ENCODE measurements around the gene CGN. TPM values are rescaled to one million over a fixed set of nuclear protein-coding genes. Genes with fewer than 3 reads are reported as not detected.

The CGN gene
- total RNA-seq, 1 donor from 2014 or later, result 1.7 TPM

- no peak for TF ChIP-seq CTCF (IDR thresholded peaks at IDR 0.05)
- no peaks in the 10 kb centered on the region for H3K9me3 Mint-ChIP-seq (ENCODE audit: unreplicated experiment)
- no peaks in the 10 kb centered on the region for H3K36me3 Mint-ChIP-seq (ENCODE audit: unreplicated experiment)
- no peak overlapping the region for H3K4me3 Mint-ChIP-seq (ENCODE audit: unreplicated experiment)
- peaks cover 9% of the 10 kb centered on the region for H3K4me1 Mint-ChIP-seq (ENCODE audit: unreplicated experiment)
- no peak for DNase-seq (ENCODE audit: extremely low spot score, unreplicated experiment)
- H3K27ac Mint-ChIP-seq (ENCODE audit: unreplicated experiment), result no peak overlapping the region
- H3K27me3 Mint-ChIP-seq (ENCODE audit: unreplicated experiment), result no peaks in the 10 kb centered on the region
Measured at GRCh38 chr1:151475175-151475574, 36.0 kb upstream of the CGN start.

GRCh38 chr1:151476083-151476482 is 35.1 kb upstream of the CGN start:
- no peak for DNase-seq (ENCODE audit: extremely low spot score, unreplicated experiment)
- peaks cover 3% of the 10 kb centered on the region for H3K36me3 Mint-ChIP-seq (ENCODE audit: unreplicated experiment)
- no peak overlapping the region for H3K4me3 Mint-ChIP-seq (ENCODE audit: unreplicated experiment)
- no peaks in the 10 kb centered on the region for H3K27me3 Mint-ChIP-seq (ENCODE audit: unreplicated experiment)
- H3K9me3 Mint-ChIP-seq (ENCODE audit: unreplicated experiment), result no peaks in the 10 kb centered on the region
- H3K4me1 Mint-ChIP-seq (ENCODE audit: unreplicated experiment), result peaks cover 9% of the 10 kb centered on the region
- no peak overlapping the region for H3K27ac Mint-ChIP-seq (ENCODE audit: unreplicated experiment)
- TF ChIP-seq CTCF (IDR thresholded peaks at IDR 0.05), result no peak

- Mint-ChIP-seq H3K27me3 (ENCODE audit: unreplicated experiment) (no peaks in the 10 kb centered on the region), H3K9me3 (ENCODE audit: unreplicated experiment) (no peaks in the 10 kb centered on the region), H3K4me3 (ENCODE audit: unreplicated experiment) (no peak overlapping the region), H3K27ac (ENCODE audit: unreplicated experiment) (no peak overlapping the region), H3K36me3 (ENCODE audit: unreplicated experiment) (peaks cover 3% of the 10 kb centered on the region), H3K4me1 (ENCODE audit: unreplicated experiment) (peaks cover 9% of the 10 kb centered on the region)
- no peak for TF ChIP-seq CTCF (IDR thresholded peaks at IDR 0.05)
- DNase-seq (ENCODE audit: extremely low spot score, unreplicated experiment), result no peak
Measured at GRCh38 chr1:151477066-151477465, 34.1 kb upstream of the CGN start.

GRCh38 chr1:151478140-151478812 is 32.9 kb upstream of the CGN start:
- no peaks in the 10 kb centered on the region for H3K27me3 Mint-ChIP-seq (ENCODE audit: unreplicated experiment)
- H3K9me3 Mint-ChIP-seq (ENCODE audit: unreplicated experiment), result no peaks in the 10 kb centered on the region
- no peak overlapping the region for H3K27ac Mint-ChIP-seq (ENCODE audit: unreplicated experiment)
- peaks cover 3% of the 10 kb centered on the region for H3K36me3 Mint-ChIP-seq (ENCODE audit: unreplicated experiment)
- TF ChIP-seq CTCF (IDR thresholded peaks at IDR 0.05), result no peak
- no peak overlapping the region for H3K4me3 Mint-ChIP-seq (ENCODE audit: unreplicated experiment)
- no peak for DNase-seq (ENCODE audit: extremely low spot score, unreplicated experiment)
- peaks cover 5% of the 10 kb centered on the region for H3K4me1 Mint-ChIP-seq (ENCODE audit: unreplicated experiment)

GRCh38 chr1:151478923-151479322 is 32.3 kb upstream of the CGN start:
- Mint-ChIP-seq H3K27ac (ENCODE audit: unreplicated experiment) (no peak overlapping the region), H3K36me3 (ENCODE audit: unreplicated experiment) (peaks cover 3% of the 10 kb centered on the region), H3K9me3 (ENCODE audit: unreplicated experiment) (no peaks in the 10 kb centered on the region), H3K27me3 (ENCODE audit: unreplicated experiment) (no peaks in the 10 kb centered on the region), H3K4me3 (ENCODE audit: unreplicated experiment) (no peak overlapping the region), H3K4me1 (ENCODE audit: unreplicated experiment) (no peaks in the 10 kb centered on the region)
- no peak for TF ChIP-seq CTCF (IDR thresholded peaks at IDR 0.05)
- no peak for DNase-seq (ENCODE audit: extremely low spot score, unreplicated experiment)

All from osteocyte (in vitro differentiated cells).